Astrocyte (in vitro differentiated cells and primary cell): ENCODE measurements around the gene HOXA1. TPM values are rescaled to one million over a fixed set of nuclear protein-coding genes. Genes with fewer than 3 reads are reported as not detected.
A peak's percentile ranks its signal among the peaks of the same experiment; 100 is the strongest.

Experiments
- DNase-seq: peaks from one replicate; pipeline ENCODE4 v3.0.0-alpha.2; 2010; ENCODE audit warnings: low read depth
- FAIRE-seq: peaks from 2 replicates; lab custom pipeline; 2011; peaks lifted over from hg19 to GRCh38; lab: Jason Lieb, UNC
- H2AFZ ChIP-seq: 2 replicates; pipeline ENCODE4 v1.6.0; 2012; ENCODE audit warnings: low read depth, low read length, inconsistent platforms
- H3K27ac ChIP-seq: 2 replicates; pipeline ENCODE4 v1.5.1; 2011; ENCODE audit warnings: low read depth, low read length, inconsistent platforms
- H3K27me3 ChIP-seq: 2 replicates; pipeline ENCODE4 v1.6.0; 2011; ENCODE audit warnings: low read length, inconsistent platforms; ENCODE audit not compliant: insufficient read depth
- H3K36me3 ChIP-seq: 2 replicates; pipeline ENCODE4 v1.5.1; 2011; ENCODE audit warnings: low read length, inconsistent platforms; ENCODE audit not compliant: insufficient read depth
- H3K4me1 ChIP-seq: 2 replicates; pipeline ENCODE4 v1.5.1; 2011; ENCODE audit warnings: low read length, inconsistent platforms; ENCODE audit not compliant: insufficient read depth
- H3K4me2 ChIP-seq: 2 replicates; pipeline ENCODE4 v1.6.0; 2012; ENCODE audit warnings: low read length, inconsistent platforms
- H3K4me3 ChIP-seq: 2 replicates; pipeline ENCODE4 v1.5.1; 2011; ENCODE audit warnings: low read depth, mild to moderate bottlenecking, low read length, inconsistent platforms; ENCODE audit not compliant: insufficient read depth
- H3K79me2 ChIP-seq: 2 replicates; pipeline ENCODE4 v1.6.0; 2012; ENCODE audit warnings: mild to moderate bottlenecking, low read length, inconsistent platforms; ENCODE audit not compliant: insufficient read depth
- H3K9ac ChIP-seq: 2 replicates; pipeline ENCODE4 v1.6.0; 2012; ENCODE audit warnings: mild to moderate bottlenecking, low read length, inconsistent platforms
- H3K9me3 ChIP-seq: 2 replicates; pipeline ENCODE4 v1.5.1; 2012; ENCODE audit warnings: low read depth, mild to moderate bottlenecking, low read length, inconsistent platforms; ENCODE audit not compliant: insufficient read depth
- H4K20me1 ChIP-seq: 2 replicates; pipeline ENCODE4 v1.6.0; 2012; ENCODE audit warnings: low read length, inconsistent platforms; ENCODE audit not compliant: insufficient read depth
- H3K27ac Mint-ChIP-seq: one replicate; pipeline ENCODE4 v1.8.0; 2021; ENCODE audit warnings: mild to moderate bottlenecking, mixed read lengths; ENCODE audit not compliant: unreplicated experiment
- H3K27me3 Mint-ChIP-seq: one replicate; pipeline ENCODE4 v1.8.0; 2021; ENCODE audit warnings: low read depth, mixed read lengths; ENCODE audit not compliant: unreplicated experiment
- H3K36me3 Mint-ChIP-seq: one replicate; pipeline ENCODE4 v1.8.0; 2021; ENCODE audit warnings: low read depth, mixed read lengths; ENCODE audit not compliant: unreplicated experiment
- H3K4me1 Mint-ChIP-seq: one replicate; pipeline ENCODE4 v1.8.0; 2021; ENCODE audit warnings: low read depth, mixed read lengths; ENCODE audit not compliant: unreplicated experiment
- H3K4me3 Mint-ChIP-seq: one replicate; pipeline ENCODE4 v1.8.0; 2021; ENCODE audit warnings: mild to moderate bottlenecking, moderate library complexity, mixed read lengths; ENCODE audit not compliant: unreplicated experiment
- H3K9me3 Mint-ChIP-seq: one replicate; pipeline ENCODE4 v1.8.0; 2021; ENCODE audit warnings: mild to moderate bottlenecking, mixed read lengths; ENCODE audit not compliant: unreplicated experiment
- EZH2 ChIP-seq: IDR thresholded peaks from 2 replicates; pipeline ENCODE4 v1.6.1; 2012; ENCODE audit warnings: mild to moderate bottlenecking, low read length, inconsistent platforms; ENCODE audit not compliant: insufficient read depth
- total RNA-seq: library from RNA; stranded (reverse); gene quantifications from 2 replicates; pipeline ENCODE4 v1.2.1, GENCODE V29; 2021
- TF ChIP-seq, protein P1 (sequence below): IDR thresholded peaks from 2 replicates; pipeline ENCODE4 v1.5.1; 2011; ENCODE audit warnings: low read depth, mild to moderate bottlenecking, inconsistent platforms, low read length, moderate library complexity; ENCODE audit not compliant: insufficient read depth

HOXA1 gene
- total RNA-seq, 1 donor from 2014 or later, result 0.23 TPM

DNA sequence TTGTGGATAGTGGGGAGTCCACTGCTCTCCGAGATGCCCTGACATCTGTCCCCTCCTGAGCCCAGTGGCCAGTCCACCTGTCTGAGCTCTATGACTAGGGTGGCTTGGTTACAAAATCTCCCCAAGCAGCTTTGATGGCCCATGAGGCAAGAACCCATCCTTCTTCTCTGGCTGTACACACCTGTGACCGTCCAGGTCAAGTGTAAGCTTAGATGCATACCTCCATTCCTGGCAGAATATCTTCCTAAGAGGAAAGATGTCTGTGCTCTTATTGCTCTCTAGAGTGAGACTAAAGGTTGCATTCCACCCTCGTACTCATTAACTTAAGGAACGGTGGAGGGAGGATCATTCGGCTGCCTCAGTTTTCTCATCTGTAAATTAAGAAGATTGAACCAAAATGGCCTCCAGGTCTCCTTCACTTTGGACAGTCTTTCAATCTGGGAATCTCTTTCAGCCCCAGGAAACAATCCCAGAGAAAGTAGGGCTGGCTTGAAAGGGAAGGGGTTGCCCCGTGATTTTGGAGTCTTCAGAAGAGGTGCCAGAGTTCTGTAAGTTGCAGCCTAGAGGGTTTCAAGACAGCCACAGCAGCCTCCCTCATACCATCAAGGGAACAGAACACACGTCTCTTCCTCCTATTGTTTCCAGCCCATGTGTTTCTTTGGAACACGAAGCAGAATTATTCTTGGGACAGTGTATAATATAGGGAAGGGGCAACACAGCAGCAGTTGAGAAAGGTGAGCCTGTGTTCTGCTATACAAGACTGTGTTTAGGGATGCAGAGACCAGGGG lies 29.3 kb upstream of the HOXA1 start:
- DNase-seq, result no peak

DNA sequence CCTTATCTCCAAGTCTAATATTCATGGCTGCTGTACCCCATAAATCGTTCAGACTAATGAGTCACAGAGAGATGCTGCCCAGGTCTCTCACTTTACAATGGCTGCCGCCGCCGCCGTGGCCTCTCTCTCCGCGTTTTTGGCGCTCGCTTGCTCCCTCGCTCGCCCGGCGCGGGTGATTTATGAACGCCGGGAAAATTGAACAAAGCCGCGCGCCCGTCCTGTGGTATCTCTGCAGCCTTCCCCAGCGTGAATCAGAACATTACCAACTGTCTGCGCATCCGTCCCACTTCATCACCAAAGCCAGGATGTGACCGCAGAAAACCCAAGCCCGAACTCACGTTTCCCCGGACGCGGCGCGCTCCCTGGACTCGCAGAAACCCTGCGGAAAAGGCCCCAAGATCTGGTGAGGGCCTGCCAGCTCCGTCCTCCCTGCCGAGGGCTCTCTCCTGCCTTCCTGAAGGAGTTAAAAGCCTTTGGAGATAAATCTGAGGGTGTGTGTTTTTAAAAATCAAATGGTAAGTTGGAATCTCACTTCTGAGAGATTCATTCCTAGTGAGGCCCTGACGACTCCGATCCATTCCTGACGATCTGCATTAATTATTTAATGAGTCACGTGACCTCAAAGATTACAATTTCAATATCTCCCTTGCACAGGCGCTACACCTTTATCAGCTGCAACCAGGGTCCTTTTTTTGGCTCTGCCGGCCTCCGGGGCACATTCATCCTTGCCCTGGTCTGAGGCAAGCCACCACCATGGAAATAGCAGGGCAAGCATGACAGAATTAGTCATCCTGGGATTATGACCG lies 28.5 kb upstream of the HOXA1 start:
- DNase-seq, result peak; percentile 96
- TF ChIP-seq, protein P1, sequence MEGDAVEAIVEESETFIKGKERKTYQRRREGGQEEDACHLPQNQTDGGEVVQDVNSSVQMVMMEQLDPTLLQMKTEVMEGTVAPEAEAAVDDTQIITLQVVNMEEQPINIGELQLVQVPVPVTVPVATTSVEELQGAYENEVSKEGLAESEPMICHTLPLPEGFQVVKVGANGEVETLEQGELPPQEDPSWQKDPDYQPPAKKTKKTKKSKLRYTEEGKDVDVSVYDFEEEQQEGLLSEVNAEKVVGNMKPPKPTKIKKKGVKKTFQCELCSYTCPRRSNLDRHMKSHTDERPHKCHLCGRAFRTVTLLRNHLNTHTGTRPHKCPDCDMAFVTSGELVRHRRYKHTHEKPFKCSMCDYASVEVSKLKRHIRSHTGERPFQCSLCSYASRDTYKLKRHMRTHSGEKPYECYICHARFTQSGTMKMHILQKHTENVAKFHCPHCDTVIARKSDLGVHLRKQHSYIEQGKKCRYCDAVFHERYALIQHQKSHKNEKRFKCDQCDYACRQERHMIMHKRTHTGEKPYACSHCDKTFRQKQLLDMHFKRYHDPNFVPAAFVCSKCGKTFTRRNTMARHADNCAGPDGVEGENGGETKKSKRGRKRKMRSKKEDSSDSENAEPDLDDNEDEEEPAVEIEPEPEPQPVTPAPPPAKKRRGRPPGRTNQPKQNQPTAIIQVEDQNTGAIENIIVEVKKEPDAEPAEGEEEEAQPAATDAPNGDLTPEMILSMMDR, result no peak
- TF ChIP-seq EZH2, result no peak
- peaks cover 99% of the 10 kb centered on the region for H3K27me3 Mint-ChIP-seq
- Histone ChIP-seq H3K4me2 (peak overlapping the region; percentile 83), H3K36me3 (no peaks in the 10 kb centered on the region), H3K4me1 (peaks cover 11% of the 10 kb centered on the region), H3K27ac (peak overlapping the region; percentile 84), H4K20me1 (no peaks in the 10 kb centered on the region), H3K9me3 (no peaks in the 10 kb centered on the region), H3K79me2 (peaks cover 25% of the 10 kb centered on the region), H3K27me3 (peaks cover 74% of the 10 kb centered on the region), H2AFZ (no peak overlapping the region), H3K9ac (peak overlapping the region; percentile 83), H3K4me3 (no peak overlapping the region)
- FAIRE-seq, result no peak
- H3K27ac Mint-ChIP-seq, result no peak overlapping the region
- peak overlapping the region; percentile 8 for H3K4me3 Mint-ChIP-seq
- H3K9me3 Mint-ChIP-seq, result peaks cover 47% of the 10 kb centered on the region
- peaks cover 2% of the 10 kb centered on the region for H3K36me3 Mint-ChIP-seq
- H3K4me1 Mint-ChIP-seq, result peaks cover 2% of the 10 kb centered on the region

More for the DNA sequence above, 29.3 kb upstream of the HOXA1 start:
- Mint-ChIP-seq H3K9me3 (peaks cover 41% of the 10 kb centered on the region), H3K4me1 (peaks cover 2% of the 10 kb centered on the region), H3K27me3 (peaks cover 97% of the 10 kb centered on the region), H3K36me3 (peaks cover 2% of the 10 kb centered on the region), H3K27ac (peak overlapping the region; percentile 22), H3K4me3 (no peak overlapping the region)
- Histone ChIP-seq H4K20me1 (no peaks in the 10 kb centered on the region), H3K27me3 (peaks cover 73% of the 10 kb centered on the region), H3K4me3 (no peak overlapping the region), H3K4me2 (peak overlapping the region; percentile 83), H3K27ac (peak overlapping the region; percentile 84), H2AFZ (no peak overlapping the region), H3K9me3 (no peaks in the 10 kb centered on the region), H3K4me1 (peaks cover 11% of the 10 kb centered on the region), H3K79me2 (peaks cover 18% of the 10 kb centered on the region), H3K36me3 (no peaks in the 10 kb centered on the region), H3K9ac (no peak overlapping the region)
- FAIRE-seq, result no peak
- TF ChIP-seq, protein P1, result no peak
- TF ChIP-seq EZH2, result no peak
